ENCODE data around the gene EPB41L3.

Gene EPB41L3

GRCh38 chr18:5431836-5432575, 111.8 kb downstream of the EPB41L3 start:
- no peak overlapping the region for H3K4me3 ChIP-seq (ENCODE audit: low read length)
- no peak for TF ChIP-seq CTCF (IDR thresholded peaks at IDR 0.05; ENCODE audit: insufficient read depth, low read depth, low read length, missing control alignments)
- no peak for DNase-seq (ENCODE audit: low read depth)

GRCh38 chr18:5430131-5430530, 113.7 kb downstream of the EPB41L3 start:
- DNase-seq (ENCODE audit: low read depth) = no peak
- no peak for TF ChIP-seq CTCF (IDR thresholded peaks at IDR 0.05; ENCODE audit: insufficient read depth, low read depth, low read length, missing control alignments)
- no peak overlapping the region for H3K4me3 ChIP-seq (ENCODE audit: low read length)

GRCh38 chr18:5429681-5430080, 114.1 kb downstream of the EPB41L3 start:
- no peak for DNase-seq (ENCODE audit: low read depth)
- no peak overlapping the region for H3K4me3 ChIP-seq (ENCODE audit: low read length)
- no peak for TF ChIP-seq CTCF (IDR thresholded peaks at IDR 0.05; ENCODE audit: insufficient read depth, low read depth, low read length, missing control alignments)

- no peak for TF ChIP-seq CTCF (IDR thresholded peaks at IDR 0.05; ENCODE audit: insufficient read depth, low read depth, low read length, missing control alignments)
- no peak overlapping the region for H3K4me3 ChIP-seq (ENCODE audit: low read length)
- DNase-seq (ENCODE audit: low read depth) = no peak
These were observed 118.1 kb downstream of the EPB41L3 start for GRCh38 chr18:5425721-5426120.

- DNase-seq (ENCODE audit: low read depth) = peak; percentile 17
- H3K4me3 ChIP-seq (ENCODE audit: low read length) = no peak overlapping the region
- TF ChIP-seq CTCF (IDR thresholded peaks at IDR 0.05; ENCODE audit: insufficient read depth, low read depth, low read length, missing control alignments) = peak; percentile 31
These were observed 118.7 kb downstream of the EPB41L3 start for GRCh38 chr18:5424903-5425664.

- H3K4me3 ChIP-seq (ENCODE audit: low read length) = no peak overlapping the region
- TF ChIP-seq CTCF (IDR thresholded peaks at IDR 0.05; ENCODE audit: insufficient read depth, low read depth, low read length, missing control alignments) = no peak
- no peak for DNase-seq (ENCODE audit: low read depth)
These were observed 121.2 kb downstream of the EPB41L3 start for GRCh38 chr18:5422626-5423025.

Data from epithelial cell of esophagus (primary cell).